GM12878 (cell line): ENCODE data around the gene IFNL2. TPM values are rescaled to one million over a fixed set of nuclear protein-coding genes. Genes with fewer than 3 reads are reported as not detected.

Experiments used
- ASH2L ChIP-seq: fragments of 300-600, 200-600 bp; sonication (generic); IDR thresholded peaks from 2 replicates; pipeline ENCODE4 v1.6.1; 2017; ENCODE audit warnings: low read depth, mild to moderate bottlenecking, borderline replicate concordance
- BACH1 ChIP-seq: fragments of 450-650 bp; IDR thresholded peaks from 2 replicates; pipeline ENCODE4 v1.6.1; 2017; ENCODE audit warnings: mild to moderate bottlenecking, borderline replicate concordance
- CUX1 ChIP-seq: IDR thresholded peaks from 2 replicates; pipeline ENCODE4 v1.6.1; 2012; ENCODE audit warnings: improper control_type of control experiment, low read depth, low read length; ENCODE audit not compliant: insufficient replicate concordance
- MEF2B ChIP-seq: fragments of 450-650 bp; IDR thresholded peaks from 2 replicates; pipeline ENCODE4 v1.6.1; 2018; ENCODE audit warnings: mild to moderate bottlenecking, moderate library complexity; ENCODE audit not compliant: partially characterized antibody, poor library complexity, severe bottlenecking
- PRDM15 ChIP-seq: fragments of 450-650 bp; formaldehyde crosslinking; IDR thresholded peaks from 2 replicates; pipeline ENCODE4 v1.4.0; 2020; ENCODE audit warnings: mild to moderate bottlenecking, moderate library complexity
- SMC3 ChIP-seq: IDR thresholded peaks from 2 replicates; pipeline ENCODE4 v1.6.1; 2011; ENCODE audit warnings: low read length, improper control_type of control experiment, borderline replicate concordance
- SRF ChIP-seq, 2 experiments: IDR thresholded peaks; 2 replicates each; pipeline ENCODE4 v1.6.1; 2011; ENCODE audit warnings: low read depth in 2 of 2, low read length in 2 of 2, mild to moderate bottlenecking in 1 of 2, moderate library complexity in 1 of 2
- ZBTB40 ChIP-seq: fragments of 450-650 bp; IDR thresholded peaks from 2 replicates; pipeline ENCODE4 v1.6.1; 2016; ENCODE audit warnings: mild to moderate bottlenecking, moderate library complexity, borderline replicate concordance
- ZNF592 ChIP-seq: fragments of 450-650 bp; IDR thresholded peaks from 2 replicates; pipeline ENCODE4 v1.6.1; 2017; ENCODE audit warnings: mild to moderate bottlenecking, moderate library complexity
- polyA plus RNA-seq, 11 experiments: library from polyadenylated mRNA; depleted of rRNA in 4 of 11; unstranded in 6 of 11; stranded (reverse) in 5 of 11; fragments of >200 nt; fragmentation: Nextera tagmentation in 4 of 11; fragmentation: Illumina TruSeq in 1 of 11; extraction: Ambion mirVana in 4 of 11; extraction: Trizol in 1 of 11; gene quantifications; 1 replicate in 1 of 11; 2 replicates in 10 of 11; pipeline versions ENCODE4 v1.2.1 to v1.2.3, GENCODE V29; 2011 to 2016; ENCODE audit warnings: inconsistent platforms in 2 of 11, missing spikeins in 2 of 11, low read depth in 1 of 11
- total RNA-seq, 4 experiments: library from RNA; depleted of rRNA in 3 of 4; stranded (reverse); fragments of >200 nt in 3 of 4; fragmentation: Illumina TruSeq in 1 of 4; extraction: Trizol in 1 of 4; gene quantifications; 2 replicates each; pipeline versions ENCODE4 v1.2.1 to v1.2.3, GENCODE V29; 2013 to 2021

The IFNL2 gene
- total and polyA plus RNA-seq, 10 of the 15 experiments (the other 5 are each of a cell fraction or from before 2014, with no cell fraction given), result 0.24 TPM; not detected in 9

GRCh38 chr19:39237200-39238184 lies 30.7 kb upstream of the IFNL2 start (continued):
- TF ChIP-seq ZBTB40 (no peak), ZNF592 (no peak), BACH1 (no peak), CUX1 (no peak), SMC3 (no peak), SRF (IDR thresholded peaks at IDR 0.05; ENCODE audit: low read depth in 2 of 2, low read length in 2 of 2) (no peak), PRDM15 (no peak), MEF2B (peak; percentile 67), ASH2L (no peak)
